Vagina (tissue), 2 donors: ENCODE data around the gene C3orf20.

ENCODE experiments used
- CTCF ChIP-seq, 3 experiments: fragments of 450-650 bp in 2 of 3; fragments of 200-600 bp in 1 of 3; sonication (generic) in 1 of 3; IDR thresholded peaks; one replicate each; pipeline ENCODE4 v1.5.1; 2017 to 2019; ENCODE audit warnings: antibody characterized with exemption in 3 of 3, mild to moderate bottlenecking in 2 of 3, moderate library complexity in 2 of 3
- POLR2A ChIP-seq, 2 donors: fragments of 450-650 bp; IDR thresholded peaks; one replicate each; pipeline ENCODE4 v1.6.1; 2017; ENCODE audit warnings: antibody characterized with exemption in 2 of 2, mild to moderate bottlenecking in 2 of 2, moderate library complexity in 2 of 2
- POLR2AphosphoS5 ChIP-seq, 2 donors: sonication (generic); formaldehyde crosslinking; IDR thresholded peaks; one replicate each; pipeline ENCODE4 v1.9.0; 2017; ENCODE audit warnings: antibody characterized with exemption in 2 of 2, mild to moderate bottlenecking in 2 of 2, low read depth in 1 of 2; ENCODE audit not compliant: insufficient read depth in 1 of 2

GRCh38 chr3:14646589-14647413, 28.1 kb upstream of the C3orf20 start:
- TF ChIP-seq CTCF (IDR thresholded peaks at IDR 0.05) = no peak
- no peak for TF ChIP-seq POLR2AphosphoS5 (IDR thresholded peaks at IDR 0.05; ENCODE audit: insufficient read depth in 1 of 2, low read depth in 1 of 2)
- TF ChIP-seq POLR2A (IDR thresholded peaks at IDR 0.05) = no peak
